Lower leg skin (tissue), 3 donors: ENCODE measurements around the gene GIMAP2.

Experiments used
- POLR2A ChIP-seq, 2 donors: fragments of 450-650 bp; IDR thresholded peaks; one replicate each; pipeline ENCODE4 v1.6.1; 2016 to 2017; ENCODE audit warnings: antibody characterized with exemption in 2 of 2, mild to moderate bottlenecking in 1 of 2, moderate library complexity in 1 of 2
- TF ChIP-seq, protein P1 (sequence below), 3 donors: fragments of 450-650 bp; IDR thresholded peaks; one replicate each; pipeline ENCODE4 v1.5.1; 2016; ENCODE audit warnings: antibody characterized with exemption in 3 of 3, mild to moderate bottlenecking in 3 of 3, moderate library complexity in 2 of 3

- TF ChIP-seq, protein P1, sequence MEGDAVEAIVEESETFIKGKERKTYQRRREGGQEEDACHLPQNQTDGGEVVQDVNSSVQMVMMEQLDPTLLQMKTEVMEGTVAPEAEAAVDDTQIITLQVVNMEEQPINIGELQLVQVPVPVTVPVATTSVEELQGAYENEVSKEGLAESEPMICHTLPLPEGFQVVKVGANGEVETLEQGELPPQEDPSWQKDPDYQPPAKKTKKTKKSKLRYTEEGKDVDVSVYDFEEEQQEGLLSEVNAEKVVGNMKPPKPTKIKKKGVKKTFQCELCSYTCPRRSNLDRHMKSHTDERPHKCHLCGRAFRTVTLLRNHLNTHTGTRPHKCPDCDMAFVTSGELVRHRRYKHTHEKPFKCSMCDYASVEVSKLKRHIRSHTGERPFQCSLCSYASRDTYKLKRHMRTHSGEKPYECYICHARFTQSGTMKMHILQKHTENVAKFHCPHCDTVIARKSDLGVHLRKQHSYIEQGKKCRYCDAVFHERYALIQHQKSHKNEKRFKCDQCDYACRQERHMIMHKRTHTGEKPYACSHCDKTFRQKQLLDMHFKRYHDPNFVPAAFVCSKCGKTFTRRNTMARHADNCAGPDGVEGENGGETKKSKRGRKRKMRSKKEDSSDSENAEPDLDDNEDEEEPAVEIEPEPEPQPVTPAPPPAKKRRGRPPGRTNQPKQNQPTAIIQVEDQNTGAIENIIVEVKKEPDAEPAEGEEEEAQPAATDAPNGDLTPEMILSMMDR (IDR thresholded peaks at IDR 0.05): no peak
- TF ChIP-seq POLR2A (IDR thresholded peaks at IDR 0.05): no peak
Measured at GRCh38 chr7:150721970-150722373, 36.5 kb downstream of the GIMAP2 start.
